Kidney glomerular epithelial cell (primary cell): ENCODE data around the gene ZNF777.
"Not testable (repeated sequence)": the region's sequence is repeated elsewhere in the genome, so short reads cannot be mapped to it uniquely, and the experiment has no call there.

Experiments
- DNase-seq: peaks from one replicate; lab custom pipeline; 2025; lab: John Stamatoyannopoulos, UW

Gene ZNF777

GRCh38 chr7:149450821-149451220 is 10.0 kb downstream of the ZNF777 start:
- DNase-seq, result no peak

- DNase-seq, result no peak
Observed at GRCh38 chr7:149449897-149450296, 11.0 kb downstream of the ZNF777 start.

- no peak for DNase-seq
Observed at GRCh38 chr7:149448961-149449360, 11.9 kb downstream of the ZNF777 start.

GRCh38 chr7:149446026-149446425 is 14.8 kb downstream of the ZNF777 start:
- DNase-seq, result not testable (repeated sequence)

- no peak for DNase-seq
Observed at GRCh38 chr7:149444287-149444686, 16.6 kb downstream of the ZNF777 start.

GRCh38 chr7:149443523-149443922 is 17.3 kb downstream of the ZNF777 start:
- no peak for DNase-seq

- DNase-seq, result no peak
Observed at GRCh38 chr7:149442924-149443323, 17.9 kb downstream of the ZNF777 start.

- no peak for DNase-seq
Observed at GRCh38 chr7:149440222-149440621, 20.6 kb downstream of the ZNF777 start.

- DNase-seq, result no peak
Observed at GRCh38 chr7:149436358-149436757, 24.5 kb downstream of the ZNF777 start.

- no peak for DNase-seq
Observed at GRCh38 chr7:149433124-149433523, 27.7 kb downstream of the ZNF777 start.

GRCh38 chr7:149432121-149432691 is 28.7 kb downstream of the ZNF777 start:
- no peak for DNase-seq

- DNase-seq, result no peak
Observed at GRCh38 chr7:149431486-149432120, 29.3 kb downstream of the ZNF777 start.

- no peak for DNase-seq
Observed at GRCh38 chr7:149430192-149430591, 30.7 kb downstream of the ZNF777 start.

- DNase-seq, result no peak
Observed at GRCh38 chr7:149427893-149428292, 33.0 kb downstream of the ZNF777 start.

- DNase-seq, result no peak
Observed at GRCh38 chr7:149427096-149427680, 33.7 kb downstream of the ZNF777 start.

- DNase-seq, result no peak
Observed at GRCh38 chr7:149423449-149424110, 37.3 kb downstream of the ZNF777 start.

GRCh38 chr7:149422914-149423301 is 38.0 kb downstream of the ZNF777 start:
- DNase-seq, result no peak

- DNase-seq, result peak; percentile 24
Observed at GRCh38 chr7:149422162-149422913, 38.5 kb downstream of the ZNF777 start.

- DNase-seq, result no peak
Observed at GRCh38 chr7:149420006-149420405, 40.9 kb downstream of the ZNF777 start.

- DNase-seq, result no peak
Observed at GRCh38 chr7:149415391-149416071, 45.3 kb downstream of the ZNF777 start.

- peak; percentile 22 for DNase-seq
Observed at GRCh38 chr7:149414745-149415390, 46.0 kb downstream of the ZNF777 start.
